ENCODE data around the gene HECTD2.

DNA sequence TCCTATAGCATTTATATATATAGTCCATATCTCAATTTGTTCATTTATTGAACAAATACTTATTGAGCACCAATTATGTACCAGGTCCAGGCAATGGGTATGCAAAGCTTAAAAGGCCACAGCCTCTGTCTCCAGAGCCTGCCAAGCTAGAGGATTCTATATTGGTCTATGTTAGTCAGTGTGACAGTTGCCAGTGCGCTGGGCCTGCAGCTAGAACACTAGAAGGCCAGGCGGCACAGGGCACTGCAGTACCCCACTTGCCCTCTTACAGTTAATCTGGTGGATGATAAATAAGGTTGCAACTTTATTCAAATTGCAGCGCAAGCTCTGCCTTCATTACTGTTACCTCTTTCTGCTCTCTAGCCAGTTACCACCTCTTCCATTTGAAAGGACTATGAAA, 153.9 kb downstream of the HECTD2 start:
- TF ChIP-seq CTCF (conservative IDR thresholded peaks at IDR 0.05; ENCODE audit: low read length) (no peak), EZH2phosphoT487 (IDR thresholded peaks at IDR 0.05; ENCODE audit: borderline replicate concordance) (no peak)
